Measurements from ENCODE around the gene GRIK4. TPM values are rescaled to one million over a fixed set of nuclear protein-coding genes. Genes with fewer than 3 reads are reported as not detected.

The GRIK4 gene
- total and polyA plus RNA-seq, 9 of the 15 experiments (the other 6 are each of a cell fraction or from before 2014, with no cell fraction given) = not detected

GRCh38 chr11:120682332-120682649 is 170.7 kb downstream of the GRIK4 start:
- Histone ChIP-seq H3K9me3 (replicated peaks; ENCODE audit: control insufficient read depth, insufficient read depth, low read depth, low read length) (no peaks in the 10 kb centered on the region), H3K36me3 (ENCODE audit: control insufficient read depth, insufficient read depth, low read length) (no peaks in the 10 kb centered on the region), H3K4me2 (ENCODE audit: insufficient read depth, low read length) (no peak overlapping the region), H3K27ac (ENCODE audit: extremely low read depth, low read depth, low read length) (no peak overlapping the region), H3K4me3 (no peak overlapping the region), H3K79me2 (ENCODE audit: control insufficient read depth, insufficient read depth, low read length) (no peaks in the 10 kb centered on the region), H2AFZ (ENCODE audit: low read depth, low read length) (no peak overlapping the region), H3K9me1 (ENCODE audit: control insufficient read depth, insufficient read depth, low read length) (no peaks in the 10 kb centered on the region), H3K27me3 (ENCODE audit: control insufficient read depth in 2 of 2, insufficient read depth in 2 of 2, low read length in 2 of 2) (peaks cover 0 to 20% of the 10 kb centered on the region in 2 experiments; a peak in 3 of 5 replicates), H3K9ac (ENCODE audit: insufficient read depth in 1 of 2, low read depth in 2 of 2, low read length in 2 of 2) (no peak overlapping the region), H3K4me1 (replicated peaks in 1 of 2; ENCODE audit: control insufficient read depth in 2 of 2, insufficient read depth in 2 of 2, low read length in 2 of 2) (0 out of 5 replicates have a peak, but pooled peaks cover 0 to 4% of the 10 kb centered on the region in 2 experiments), H4K20me1 (replicated peaks; ENCODE audit: control insufficient read depth, insufficient read depth, low read length) (no peaks in the 10 kb centered on the region; the same call in 1 of the 2 replicates)
- ChIA-PET POLR2A (no interaction called here), CTCF (ENCODE audit: low intra/inter-chr PET ratio) (interaction anchor here (1.1 kb wide), 1 partner anchor 171 kb away, joined by 3 read pairs; the partner anchor contains the start of gene GRIK4)
- 0% methylated on average over 3 of the region's 3 CpGs for WGBS (ENCODE audit: insufficient coverage, low coverage, missing lambda C conversion rate)
- in situ Hi-C loops (cut with MboI) (no loop called here), intact Hi-C loops (cut with micrococcal nuclease) (loop anchor here (10.0 kb wide), 1 partner anchor 347 kb away; the partner anchor contains the start of gene ARHGEF12)
- no peak for TF ChIP-seq MTF1 (CRISPR knock-in tag; IDR thresholded peaks at IDR 0.05; ENCODE audit: borderline replicate concordance)
- ATAC-seq (no peak), FAIRE-seq (no peak), DNase-seq (ENCODE audit: extremely low read depth in 1 of 4, low spot score in 3 of 4) (no peak)
- no TSS peak for BruUV-seq (replicated peaks)

GRCh38 chr11:120682866-120683265 is 171.3 kb downstream of the GRIK4 start:
- BruUV-seq (replicated peaks) = no TSS peak
- no peaks in the 10 kb centered on the region for H3K36me3 ChIP-seq (ENCODE audit: control insufficient read depth, insufficient read depth, low read length)
- WGBS (ENCODE audit: insufficient coverage, low coverage, missing lambda C conversion rate) = 0% methylated on average over 5 of the region's 5 CpGs
- H2AFZ ChIP-seq (ENCODE audit: low read depth, low read length) = no peak overlapping the region
- H3K4me2 ChIP-seq (ENCODE audit: insufficient read depth, low read length) = no peak overlapping the region
- intact Hi-C loops (cut with micrococcal nuclease) = loop anchor here (10.0 kb wide), 1 partner anchor 348 kb away; the partner anchor contains the start of gene ARHGEF12
- H4K20me1 ChIP-seq (replicated peaks; ENCODE audit: control insufficient read depth, insufficient read depth, low read length) = no peaks in the 10 kb centered on the region; the same call in 1 of the 2 replicates
- no peak for DNase-seq (ENCODE audit: extremely low read depth in 1 of 4, low spot score in 3 of 4)
- H3K27me3 ChIP-seq (ENCODE audit: control insufficient read depth in 2 of 2, insufficient read depth in 2 of 2, low read length in 2 of 2) = peaks cover 0 to 20% of the 10 kb centered on the region in 2 experiments; a peak in 3 of 5 replicates
- no peaks in the 10 kb centered on the region for H3K79me2 ChIP-seq (ENCODE audit: control insufficient read depth, insufficient read depth, low read length)
- no peaks in the 10 kb centered on the region for H3K9me1 ChIP-seq (ENCODE audit: control insufficient read depth, insufficient read depth, low read length)
- H3K27ac ChIP-seq (ENCODE audit: extremely low read depth, low read depth, low read length) = no peak overlapping the region
- H3K4me1 ChIP-seq (replicated peaks in 1 of 2; ENCODE audit: control insufficient read depth in 2 of 2, insufficient read depth in 2 of 2, low read length in 2 of 2) = 0 out of 5 replicates have a peak, but pooled peaks cover 0 to 4% of the 10 kb centered on the region in 2 experiments
- ATAC-seq = no peak
- CTCF ChIA-PET (ENCODE audit: low intra/inter-chr PET ratio) = no interaction called here
- in situ Hi-C loops (cut with MboI) = no loop called here
- H3K4me3 ChIP-seq = no peak overlapping the region
- POLR2A ChIA-PET = no interaction called here
- no peak overlapping the region for H3K9ac ChIP-seq (ENCODE audit: insufficient read depth in 1 of 2, low read depth in 2 of 2, low read length in 2 of 2)
- H3K9me3 ChIP-seq (replicated peaks; ENCODE audit: control insufficient read depth, insufficient read depth, low read depth, low read length) = no peaks in the 10 kb centered on the region
- no peak for FAIRE-seq
- no peak for TF ChIP-seq ETS2 (tag; IDR thresholded peaks at IDR 0.05; ENCODE audit: borderline replicate concordance, poor library complexity, severe bottlenecking)
- no peak for TF ChIP-seq ZNF589 (CRISPR knock-in tag; IDR thresholded peaks at IDR 0.05; ENCODE audit: low read depth)
- TF ChIP-seq ZNF133 (CRISPR knock-in tag; IDR thresholded peaks at IDR 0.05) = no peak
- TF ChIP-seq CBFB (CRISPR knock-in tag; IDR thresholded peaks at IDR 0.05) = no peak
- TF ChIP-seq E2F1 (CRISPR knock-in tag; IDR thresholded peaks at IDR 0.05) = no peak
- TF ChIP-seq ZNF740 (CRISPR knock-in tag; IDR thresholded peaks at IDR 0.05) = no peak
- TF ChIP-seq ZNF740 (tag; IDR thresholded peaks at IDR 0.05) = no peak
- TF ChIP-seq MAFK (IDR thresholded peaks at IDR 0.05; ENCODE audit: low read length) = no peak
- no peak for TF ChIP-seq ZNF639 (CRISPR knock-in tag; conservative IDR thresholded peaks at IDR 0.05 in 1 of 2, IDR thresholded peaks at IDR 0.05 in 1 of 2)
- no peak for TF ChIP-seq NFXL1 (CRISPR knock-in tag; IDR thresholded peaks at IDR 0.05)
- no peak for TF ChIP-seq TAL1 (IDR thresholded peaks at IDR 0.05)

All from K562 (cell line).